Measurements from ENCODE around the gene RAB35. TPM values are rescaled to one million over a fixed set of nuclear protein-coding genes. Genes with fewer than 3 reads are reported as not detected.

The RAB35 gene
- total and polyA plus RNA-seq, 2 donors from 2014 or later: 23.2 to 56.1 TPM

DNA sequence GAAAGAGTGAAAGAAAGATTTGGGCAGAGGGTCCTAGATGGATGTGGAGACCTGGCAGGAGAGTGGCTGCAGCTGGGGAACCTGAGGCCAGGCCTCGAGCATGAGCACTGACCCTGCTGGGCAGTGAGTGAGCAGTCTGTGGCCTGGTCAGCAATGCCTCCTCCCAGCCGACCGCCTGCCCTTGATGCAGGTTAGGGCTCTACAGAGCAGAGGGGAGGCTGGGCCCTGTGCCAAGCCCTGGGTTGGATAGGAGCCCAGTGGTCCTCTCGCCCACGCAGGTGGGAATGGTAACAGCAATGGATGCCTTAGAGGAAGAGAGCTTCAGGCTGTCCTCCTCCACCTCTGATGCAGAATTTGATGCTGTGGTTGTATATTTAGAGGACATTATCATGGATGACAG, 59.8 kb downstream of the RAB35 start:
- intact Hi-C loops (cut with DNase I): no loop called here
- peaks cover 0 to 2% (median 0%) of the 10 kb centered on the region in 3 donors for H3K4me1 ChIP-seq (ENCODE audit: control insufficient read depth in 2 of 3, insufficient read depth in 2 of 3, low read depth in 1 of 3, low read length in 3 of 3)
- no peak overlapping the region for H3K4me3 ChIP-seq (ENCODE audit: low read length in 3 of 3)
- H3K27ac ChIP-seq (ENCODE audit: low read depth in 2 of 2, low read length in 2 of 2): no peak overlapping the region
- H3K9ac ChIP-seq (ENCODE audit: low read length in 3 of 3): no peak overlapping the region
- no peaks in the 10 kb centered on the region for H3K27me3 ChIP-seq (ENCODE audit: control insufficient read depth, insufficient read depth, low read length)
- H3K36me3 ChIP-seq (ENCODE audit: control insufficient read depth in 2 of 3, insufficient read depth in 3 of 3, low read length in 3 of 3): peaks cover 0 to 6% (median 0%) of the 10 kb centered on the region in 3 donors
- DNase-seq (no peak), FAIRE-seq (no peak)
- H3K9me3 ChIP-seq (ENCODE audit: control insufficient read depth in 2 of 3, insufficient read depth in 1 of 3, low read length in 3 of 3): no peaks in the 10 kb centered on the region
- TF ChIP-seq, protein P1, sequence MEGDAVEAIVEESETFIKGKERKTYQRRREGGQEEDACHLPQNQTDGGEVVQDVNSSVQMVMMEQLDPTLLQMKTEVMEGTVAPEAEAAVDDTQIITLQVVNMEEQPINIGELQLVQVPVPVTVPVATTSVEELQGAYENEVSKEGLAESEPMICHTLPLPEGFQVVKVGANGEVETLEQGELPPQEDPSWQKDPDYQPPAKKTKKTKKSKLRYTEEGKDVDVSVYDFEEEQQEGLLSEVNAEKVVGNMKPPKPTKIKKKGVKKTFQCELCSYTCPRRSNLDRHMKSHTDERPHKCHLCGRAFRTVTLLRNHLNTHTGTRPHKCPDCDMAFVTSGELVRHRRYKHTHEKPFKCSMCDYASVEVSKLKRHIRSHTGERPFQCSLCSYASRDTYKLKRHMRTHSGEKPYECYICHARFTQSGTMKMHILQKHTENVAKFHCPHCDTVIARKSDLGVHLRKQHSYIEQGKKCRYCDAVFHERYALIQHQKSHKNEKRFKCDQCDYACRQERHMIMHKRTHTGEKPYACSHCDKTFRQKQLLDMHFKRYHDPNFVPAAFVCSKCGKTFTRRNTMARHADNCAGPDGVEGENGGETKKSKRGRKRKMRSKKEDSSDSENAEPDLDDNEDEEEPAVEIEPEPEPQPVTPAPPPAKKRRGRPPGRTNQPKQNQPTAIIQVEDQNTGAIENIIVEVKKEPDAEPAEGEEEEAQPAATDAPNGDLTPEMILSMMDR (IDR thresholded peaks at IDR 0.05; ENCODE audit: borderline replicate concordance, extremely low read depth, insufficient read depth): no peak

DNA sequence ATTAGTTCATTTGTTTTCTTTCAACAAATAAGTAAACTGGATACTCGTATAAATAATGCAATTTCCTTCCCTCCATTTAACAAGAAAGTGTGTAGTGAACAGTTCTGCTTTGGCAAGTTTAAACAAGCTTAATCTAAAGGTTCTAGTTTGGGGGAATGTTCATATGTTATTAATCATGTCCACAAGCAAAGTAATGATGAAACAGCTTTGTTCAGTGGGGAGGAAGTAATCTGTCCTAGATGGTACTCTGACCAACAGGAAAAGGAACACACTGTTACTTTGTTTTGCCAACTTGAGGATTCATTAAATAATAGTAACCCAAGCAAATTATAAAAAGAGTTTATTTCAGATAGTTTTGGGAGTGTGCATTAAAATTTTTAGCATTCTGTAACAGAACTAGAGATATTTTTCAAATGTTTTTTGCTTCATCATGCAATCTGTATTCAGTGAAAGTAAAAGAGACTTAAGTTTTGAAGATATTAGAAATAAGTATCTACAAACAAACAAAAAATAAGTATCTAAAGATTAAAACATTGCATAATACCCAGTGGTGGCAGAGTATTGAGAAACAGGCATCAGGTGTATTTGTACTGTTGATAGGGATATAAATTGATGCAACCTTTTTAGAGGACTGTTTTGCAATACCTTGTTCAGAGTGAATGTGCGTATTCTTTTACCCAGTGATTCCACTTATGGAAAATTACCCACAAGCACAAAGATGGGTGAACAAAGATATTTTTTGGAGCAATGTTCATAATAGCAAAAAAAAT, 61.1 kb downstream of the RAB35 start:
- peak overlapping the region in 1 of 2 donors; percentile 36 for H3K27ac ChIP-seq (ENCODE audit: low read depth in 2 of 2, low read length in 2 of 2)
- DNase-seq: no peak
- H3K36me3 ChIP-seq (ENCODE audit: control insufficient read depth in 2 of 3, insufficient read depth in 3 of 3, low read length in 3 of 3): peaks cover 0 to 6% (median 0%) of the 10 kb centered on the region in 3 donors
- TF ChIP-seq, protein P1 (IDR thresholded peaks at IDR 0.05; ENCODE audit: borderline replicate concordance, extremely low read depth, insufficient read depth): no peak
- intact Hi-C loops (cut with DNase I): no loop called here
- FAIRE-seq: no peak
- H3K9me3 ChIP-seq (ENCODE audit: control insufficient read depth in 2 of 3, insufficient read depth in 1 of 3, low read length in 3 of 3): no peaks in the 10 kb centered on the region
- no peak overlapping the region for H3K4me3 ChIP-seq (ENCODE audit: low read length in 3 of 3)
- peaks cover 0 to 2% (median 0%) of the 10 kb centered on the region in 3 donors for H3K4me1 ChIP-seq (ENCODE audit: control insufficient read depth in 2 of 3, insufficient read depth in 2 of 3, low read depth in 1 of 3, low read length in 3 of 3)
- H3K27me3 ChIP-seq (ENCODE audit: control insufficient read depth, insufficient read depth, low read length): no peaks in the 10 kb centered on the region
- H3K9ac ChIP-seq (ENCODE audit: low read length in 3 of 3): no peak overlapping the region

DNA sequence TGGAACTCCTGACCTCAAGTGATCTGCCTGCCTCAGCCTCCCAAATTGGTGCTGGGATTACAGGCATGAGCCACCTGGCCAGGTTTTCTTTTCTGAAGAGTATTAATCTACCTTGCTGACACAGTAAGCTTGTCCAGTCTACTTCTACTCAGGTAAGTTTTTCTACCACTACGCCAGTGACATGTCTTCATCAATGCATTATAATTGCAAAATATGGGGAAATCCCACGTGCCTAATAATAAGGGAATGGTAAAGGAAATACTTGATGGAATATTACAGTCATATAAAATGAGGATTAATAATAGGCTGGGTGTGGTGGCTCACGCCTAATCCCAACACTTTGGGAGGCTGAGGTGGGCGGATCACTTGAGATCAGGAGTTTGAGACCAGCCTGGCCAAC, 62.3 kb downstream of the RAB35 start:
- FAIRE-seq: no peak
- H3K27me3 ChIP-seq (ENCODE audit: control insufficient read depth, insufficient read depth, low read length): no peaks in the 10 kb centered on the region

More for the DNA sequence above, 62.3 kb downstream of the RAB35 start:
- intact Hi-C loops (cut with DNase I): no loop called here
- Histone ChIP-seq H3K9me3 (ENCODE audit: control insufficient read depth in 2 of 3, insufficient read depth in 1 of 3, low read length in 3 of 3) (no peaks in the 10 kb centered on the region), H3K4me1 (ENCODE audit: control insufficient read depth in 2 of 3, insufficient read depth in 2 of 3, low read depth in 1 of 3, low read length in 3 of 3) (peaks cover 0 to 2% (median 0%) of the 10 kb centered on the region in 3 donors), H3K27ac (ENCODE audit: low read depth in 2 of 2, low read length in 2 of 2) (no peak overlapping the region), H3K9ac (ENCODE audit: low read length in 3 of 3) (no peak overlapping the region), H3K4me3 (ENCODE audit: low read length in 3 of 3) (no peak overlapping the region), H3K36me3 (ENCODE audit: control insufficient read depth in 2 of 3, insufficient read depth in 3 of 3, low read length in 3 of 3) (peaks cover 0 to 6% (median 0%) of the 10 kb centered on the region in 3 donors)
- DNase-seq: no peak
- TF ChIP-seq, protein P1 (IDR thresholded peaks at IDR 0.05; ENCODE audit: borderline replicate concordance, extremely low read depth, insufficient read depth): no peak
